ENCODE results near the gene KRT83.
"Not testable (repeated sequence)": the region's sequence is repeated elsewhere in the genome, so short reads cannot be mapped to it uniquely, and the experiment has no call there.

KRT83 gene

GRCh38 chr12:52327830-52328500 is 6.8 kb upstream of the KRT83 start:
- DNase-seq = no peak

DNA sequence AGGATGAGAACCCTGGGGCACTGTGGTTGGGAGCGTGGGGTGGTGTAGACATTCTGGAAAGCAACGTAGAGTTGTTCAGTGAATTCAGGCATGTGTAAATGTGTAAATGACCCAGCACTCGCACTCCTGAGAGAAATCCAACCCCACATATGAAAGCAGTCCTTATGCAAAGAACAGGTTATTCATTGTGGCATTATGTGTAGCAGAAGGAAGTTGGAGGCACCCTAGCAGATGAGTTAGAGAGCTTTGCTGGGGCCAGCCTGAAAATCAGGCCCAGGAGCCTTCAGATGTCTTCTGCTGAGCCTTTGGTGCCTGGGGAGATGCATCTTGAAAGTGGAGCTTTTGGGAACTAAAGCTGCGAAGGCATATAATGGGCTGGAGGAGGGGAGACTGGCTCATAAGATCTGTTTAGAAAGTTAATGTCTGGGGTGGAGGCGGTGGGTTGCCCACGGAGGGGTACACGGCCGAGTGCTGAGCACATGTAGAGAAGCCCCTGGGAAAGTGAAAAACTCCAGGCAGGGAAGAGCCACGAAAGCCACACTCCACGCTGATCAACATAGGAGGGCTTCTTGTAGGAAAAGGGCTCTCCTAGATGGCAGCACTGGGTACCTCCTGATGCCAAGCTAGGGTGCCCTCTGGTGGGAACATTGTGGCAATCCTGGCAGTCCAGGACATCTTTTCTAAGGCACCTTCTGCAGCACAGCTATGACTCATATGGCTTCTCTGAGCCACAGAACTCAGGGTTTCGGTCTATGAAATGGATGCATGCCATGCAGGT is 6.0 kb upstream of the KRT83 start:
- DNase-seq = peak; percentile 6

DNA sequence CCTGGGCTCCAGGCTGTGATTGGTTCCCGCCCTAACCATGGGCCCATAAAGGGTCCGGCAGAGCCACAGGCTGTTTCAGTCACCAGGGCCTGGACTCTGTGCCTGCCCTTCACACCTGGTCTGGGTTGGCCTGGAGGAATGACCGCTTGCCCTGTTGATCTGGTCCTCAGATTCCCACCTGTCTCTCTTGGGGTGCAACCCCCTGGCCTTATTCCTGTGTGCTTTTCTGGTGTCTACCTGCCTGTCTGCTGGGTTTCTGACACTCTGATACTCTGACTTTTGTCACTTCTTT is 2.9 kb upstream of the KRT83 start:
- DNase-seq = no peak

DNA sequence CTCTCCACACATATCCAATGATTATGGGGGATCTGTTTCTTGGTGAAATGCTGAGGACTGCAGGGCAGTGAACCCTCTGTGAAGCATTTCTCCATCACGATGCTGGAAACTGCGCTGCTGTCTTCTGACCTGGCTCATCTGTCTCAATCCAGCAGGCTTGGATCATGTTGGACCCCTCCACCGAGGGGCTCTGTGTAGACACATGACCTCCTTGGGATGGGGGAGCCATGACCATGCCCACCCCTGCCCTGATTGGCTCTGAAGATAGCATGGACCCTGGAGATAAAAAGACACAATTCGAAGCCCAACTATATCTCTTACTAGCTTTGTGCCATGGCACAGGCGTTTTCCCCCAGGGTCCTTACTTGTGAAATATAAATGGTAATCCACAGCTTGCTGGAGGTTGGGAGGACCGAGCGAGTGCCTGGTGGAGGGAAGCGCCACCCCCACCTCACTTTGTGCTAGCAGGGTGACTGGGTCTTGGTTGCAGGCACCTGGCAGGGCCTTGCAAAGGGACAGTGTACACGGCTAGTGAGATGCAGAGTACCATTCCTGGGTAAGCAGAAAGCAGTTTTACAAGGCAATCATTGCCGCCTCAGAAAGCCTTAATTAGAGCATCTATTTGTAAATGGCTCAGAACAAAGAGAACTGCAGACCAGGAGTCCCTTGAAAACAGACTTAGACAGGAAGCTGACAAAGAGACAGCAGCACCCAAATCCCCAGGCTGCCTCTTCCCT is 2.4 kb upstream of the KRT83 start:
- no peak for DNase-seq

- DNase-seq = no peak
Measured at GRCh38 chr12:52323001-52323400, 1.8 kb upstream of the KRT83 start.

GRCh38 chr12:52322069-52322468 is 871 bp upstream of the KRT83 start:
- no peak for DNase-seq

GRCh38 chr12:52321418-52321817 is 220 bp upstream of the KRT83 start:
- no peak for DNase-seq

GRCh38 chr12:52319097-52319496 is 2.1 kb downstream of the KRT83 start:
- no peak for DNase-seq

DNA sequence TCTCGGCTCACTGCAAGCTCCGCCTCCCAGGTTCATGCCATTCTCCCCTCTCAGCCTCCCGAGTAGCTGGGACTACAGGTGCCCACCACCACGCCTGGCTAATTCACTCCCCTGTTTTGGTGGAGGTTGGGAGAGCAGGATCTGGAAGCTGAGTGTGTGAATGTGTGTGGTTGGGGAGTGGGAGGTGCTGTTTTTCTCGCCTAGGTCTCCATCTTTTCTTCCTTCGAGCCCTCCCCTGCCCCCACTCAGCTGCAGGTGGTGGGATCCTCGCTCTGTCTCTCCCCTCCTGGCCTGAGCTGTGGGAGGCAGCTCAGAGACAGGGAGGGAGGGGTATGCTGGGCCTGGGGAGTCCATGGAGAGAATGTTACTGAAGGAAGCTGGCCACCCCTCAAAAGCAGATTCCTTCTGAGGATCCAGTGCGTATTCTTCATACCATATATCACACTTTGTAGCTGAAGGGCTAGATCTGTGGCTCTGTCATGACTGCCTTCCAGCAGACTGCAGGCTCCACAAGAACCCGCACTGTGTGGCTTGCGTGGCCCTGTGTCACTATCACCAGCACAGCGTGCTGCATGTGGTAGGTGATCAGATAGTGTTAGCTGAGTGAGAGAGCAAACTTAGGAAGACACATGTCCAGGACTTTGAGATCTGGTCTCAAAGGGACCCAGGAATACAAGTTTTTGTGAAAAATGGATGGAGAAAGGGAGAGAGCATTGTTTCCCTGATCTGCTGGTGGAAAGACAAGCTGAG is 2.8 kb downstream of the KRT83 start:
- DNase-seq = no peak

GRCh38 chr12:52317468-52318052 is 3.6 kb downstream of the KRT83 start:
- DNase-seq = no peak

GRCh38 chr12:52316701-52317100 is 4.5 kb downstream of the KRT83 start:
- DNase-seq = no peak

DNA sequence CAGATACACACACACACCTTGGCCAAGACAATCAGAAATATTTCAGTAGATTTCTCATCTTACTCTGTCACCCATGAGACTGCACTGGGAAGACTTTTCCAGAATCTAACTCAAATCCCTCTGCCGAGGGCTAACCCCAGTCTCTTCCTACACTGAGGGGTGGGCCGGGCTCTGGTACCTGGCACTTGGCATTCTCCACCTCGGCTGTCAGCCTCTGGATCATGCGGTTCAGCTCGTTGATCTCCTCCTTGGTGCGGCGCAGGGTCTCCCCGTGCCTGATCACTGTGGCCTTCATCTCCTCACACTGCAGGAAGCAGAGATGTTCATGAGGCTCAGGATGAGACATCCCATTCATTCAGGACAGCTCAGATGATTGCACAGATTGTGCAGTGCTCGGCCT is 4.9 kb downstream of the KRT83 start:
- DNase-seq = no peak

GRCh38 chr12:52315721-52316120 is 5.5 kb downstream of the KRT83 start:
- DNase-seq = not testable (repeated sequence)

GRCh38 chr12:52314511-52314910 is 6.7 kb downstream of the KRT83 start:
- no peak for DNase-seq

DNA sequence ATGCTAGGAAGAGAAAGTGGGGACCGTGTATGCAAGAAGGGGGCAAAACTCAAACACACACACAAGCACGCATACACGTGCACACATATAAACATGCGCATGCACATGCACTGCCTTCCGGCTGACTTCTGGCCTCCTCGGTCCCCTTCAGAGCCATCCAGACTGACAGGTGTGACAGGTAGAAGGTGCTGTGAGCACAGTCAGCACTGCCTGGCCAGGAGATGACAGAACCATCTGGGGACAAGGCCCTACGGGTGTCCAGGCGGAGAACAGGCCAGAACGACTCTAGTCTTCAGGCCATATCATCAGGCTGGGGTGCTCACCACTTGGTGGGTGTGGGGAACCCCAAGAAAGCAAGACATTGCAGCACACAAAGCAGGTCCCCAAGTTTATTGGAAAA is 7.3 kb downstream of the KRT83 start:
- DNase-seq = no peak

DNA sequence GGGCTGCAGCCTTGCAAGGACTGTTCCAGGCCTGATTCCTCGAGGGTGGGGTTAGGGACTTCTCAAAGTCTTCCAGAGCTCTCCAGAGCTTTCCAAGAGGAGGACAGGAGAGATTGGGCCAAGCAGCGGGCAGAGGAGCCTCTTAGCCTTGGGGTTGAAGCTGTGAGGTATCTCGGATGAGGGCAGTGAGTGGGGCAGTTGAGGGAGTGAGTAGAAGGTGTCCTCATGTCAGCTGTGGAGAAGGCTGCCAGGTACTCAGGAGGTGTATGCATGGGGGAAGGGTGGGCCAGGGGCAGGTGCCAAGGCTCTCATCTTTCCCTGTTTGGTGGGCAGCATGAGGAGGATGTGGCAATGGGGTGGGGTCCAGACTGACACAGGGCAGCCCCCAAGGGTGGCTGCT is 7.7 kb downstream of the KRT83 start:
- DNase-seq = no peak

DNA sequence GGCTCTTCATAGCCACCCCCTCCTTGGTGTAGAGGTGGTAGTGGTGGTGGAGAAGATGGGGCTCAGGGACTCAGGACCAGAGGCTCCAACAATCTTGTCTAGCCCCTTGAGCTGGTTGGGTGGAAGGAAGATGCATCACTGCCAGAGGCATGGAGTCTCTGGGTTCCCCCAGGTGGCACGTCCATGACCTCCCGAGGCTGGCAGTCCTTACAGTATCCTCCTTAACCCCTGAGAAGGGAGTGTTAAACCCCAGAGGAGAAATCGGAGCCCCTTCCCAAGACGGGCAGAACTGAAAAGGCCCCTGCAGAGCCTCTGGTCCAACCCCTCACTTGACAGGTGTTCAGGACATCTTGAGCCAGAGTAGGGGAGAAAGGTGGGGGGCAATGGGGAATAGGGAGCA is 9.1 kb downstream of the KRT83 start:
- DNase-seq = no peak

GRCh38 chr12:52311285-52311648 is 9.9 kb downstream of the KRT83 start:
- DNase-seq = no peak

DNA sequence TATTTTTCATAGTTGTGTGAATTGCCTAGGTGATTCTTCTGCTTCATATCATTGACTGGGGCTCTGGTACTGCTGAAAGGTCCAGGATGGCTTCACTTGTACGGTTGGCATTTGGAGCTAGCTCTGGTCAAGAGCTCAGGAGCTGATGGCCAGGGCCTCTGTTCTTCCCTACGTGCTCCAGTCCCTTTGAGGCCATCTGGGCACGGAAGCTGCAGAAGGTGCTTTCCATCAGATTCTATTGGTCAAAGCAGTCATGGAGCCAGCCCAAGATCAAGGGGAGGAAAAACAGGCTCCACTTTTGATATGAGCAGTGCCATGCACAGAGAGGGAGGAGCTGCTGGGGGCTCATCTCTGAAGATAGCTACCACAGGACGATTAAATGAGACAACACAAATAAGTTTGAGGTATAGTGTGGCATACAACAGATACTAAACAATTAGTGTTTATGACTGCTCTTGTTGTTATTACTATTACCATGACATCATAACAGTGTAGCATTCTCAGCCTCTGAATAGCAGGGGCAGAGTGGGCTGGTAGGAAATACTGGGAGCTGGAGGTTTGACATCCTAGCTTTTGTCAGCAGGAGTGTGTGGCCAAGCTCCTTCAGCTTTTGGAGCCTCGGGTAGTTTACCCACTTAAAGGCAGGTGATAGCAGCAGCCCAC is 10.4 kb downstream of the KRT83 start:
- no peak for DNase-seq

DNA sequence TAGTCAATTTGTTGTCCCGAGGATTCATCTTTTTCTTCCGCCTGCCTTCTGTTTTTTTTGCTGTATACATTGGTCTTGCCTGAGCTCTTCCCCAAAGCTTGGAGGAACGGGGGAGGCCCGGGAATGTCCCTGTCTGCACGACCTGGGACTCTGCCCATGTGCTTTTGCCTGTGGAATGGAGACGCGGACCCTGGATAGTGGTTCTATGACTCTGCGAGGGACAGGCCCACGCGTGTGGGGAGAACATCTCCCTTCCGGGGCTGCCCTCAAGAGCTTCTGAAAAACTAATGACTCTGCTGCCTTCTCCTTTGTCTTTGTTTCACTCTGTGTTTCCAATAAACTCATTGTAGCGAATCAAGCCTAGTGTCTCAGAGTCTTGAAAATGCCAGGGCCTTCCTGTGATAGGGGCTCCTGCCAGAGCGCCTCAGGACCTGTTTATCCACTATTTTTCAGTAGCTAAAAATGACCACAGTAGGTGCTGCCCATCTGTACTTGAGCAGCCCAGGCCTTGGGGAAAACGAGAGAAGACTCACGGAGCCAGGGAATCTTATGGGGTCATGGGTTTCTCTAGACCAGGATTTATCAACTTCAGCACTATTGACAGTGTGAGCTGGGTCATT is 12.3 kb downstream of the KRT83 start:
- DNase-seq = no peak

DNA sequence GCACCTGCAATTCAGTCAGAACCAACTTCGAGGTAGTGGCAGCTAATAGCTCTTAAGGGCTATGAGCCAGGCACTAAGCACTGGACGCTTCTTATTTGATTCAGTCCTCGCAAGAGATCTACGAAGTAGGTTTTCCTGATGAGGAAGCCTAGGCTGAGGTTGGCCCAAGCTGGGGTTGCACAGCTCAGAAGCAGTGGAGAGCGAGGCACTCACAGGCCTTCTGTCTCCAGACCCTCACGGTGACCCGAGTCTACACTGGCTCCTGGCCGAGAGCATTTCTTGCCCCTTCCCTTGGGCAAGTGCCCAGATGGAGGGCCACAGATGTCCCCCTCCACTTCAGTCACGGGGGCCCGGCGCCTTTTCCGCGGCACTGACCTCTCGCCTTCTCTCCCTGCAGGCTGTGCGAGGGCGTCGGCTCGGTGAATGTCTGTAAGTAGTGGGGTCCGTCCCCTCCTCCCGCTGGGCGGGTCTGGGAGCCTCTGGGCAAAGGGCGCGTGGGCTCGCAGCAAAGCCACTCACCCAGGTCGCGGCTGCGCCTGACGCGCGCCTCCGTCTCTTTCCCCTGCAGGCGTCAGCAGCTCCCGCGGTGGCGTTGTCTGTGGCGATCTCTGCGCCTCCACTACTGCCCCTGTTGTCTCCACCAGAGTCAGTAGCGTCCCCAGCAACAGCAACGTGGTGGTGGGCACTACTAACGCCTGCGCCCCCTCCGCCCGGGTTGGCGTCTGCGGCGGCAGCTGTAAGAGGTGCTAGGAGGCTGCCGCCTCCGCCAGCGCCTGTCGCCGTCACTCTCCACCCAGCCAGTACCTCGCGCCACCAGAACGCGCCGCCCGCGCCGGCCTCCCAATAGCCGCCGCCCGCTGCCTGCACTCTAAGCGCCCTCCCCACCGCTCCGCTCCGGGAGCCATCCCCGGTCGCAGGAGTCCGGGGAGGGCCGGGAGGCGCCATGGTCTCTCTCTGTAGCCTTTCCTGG is 13.1 kb downstream of the KRT83 start:
- DNase-seq = peak; percentile 41

Data from NCI-H524 treated with DMSO at 0.1 percent for 48 hours (cell line).